OCI-LY7 (cell line): ENCODE data around the gene DNAJC7.

Experiments
- CTCF ChIP-seq: fragments of 200-600 bp; sonication (generic); conservative IDR thresholded peaks from 2 replicates; pipeline ENCODE4 v1.5.1; 2014; ENCODE audit warnings: mild to moderate bottlenecking, antibody characterized with exemption, low read length, moderate library complexity, mixed read lengths
- EZH2phosphoT487 ChIP-seq: fragments of 200-600 bp; sonication (generic); IDR thresholded peaks from 2 replicates; pipeline ENCODE4 v1.6.1; 2018; ENCODE audit warnings: low read depth, borderline replicate concordance, mild to moderate bottlenecking, mixed run types, antibody characterized with exemption, low read length, moderate library complexity, mixed read lengths

- TF ChIP-seq CTCF (no peak), EZH2phosphoT487 (no peak)
Measured at GRCh38 chr17:41939693-41940090, 77.5 kb downstream of the DNAJC7 start.
